ENCODE measurements around the gene EFCAB12.

DNA sequence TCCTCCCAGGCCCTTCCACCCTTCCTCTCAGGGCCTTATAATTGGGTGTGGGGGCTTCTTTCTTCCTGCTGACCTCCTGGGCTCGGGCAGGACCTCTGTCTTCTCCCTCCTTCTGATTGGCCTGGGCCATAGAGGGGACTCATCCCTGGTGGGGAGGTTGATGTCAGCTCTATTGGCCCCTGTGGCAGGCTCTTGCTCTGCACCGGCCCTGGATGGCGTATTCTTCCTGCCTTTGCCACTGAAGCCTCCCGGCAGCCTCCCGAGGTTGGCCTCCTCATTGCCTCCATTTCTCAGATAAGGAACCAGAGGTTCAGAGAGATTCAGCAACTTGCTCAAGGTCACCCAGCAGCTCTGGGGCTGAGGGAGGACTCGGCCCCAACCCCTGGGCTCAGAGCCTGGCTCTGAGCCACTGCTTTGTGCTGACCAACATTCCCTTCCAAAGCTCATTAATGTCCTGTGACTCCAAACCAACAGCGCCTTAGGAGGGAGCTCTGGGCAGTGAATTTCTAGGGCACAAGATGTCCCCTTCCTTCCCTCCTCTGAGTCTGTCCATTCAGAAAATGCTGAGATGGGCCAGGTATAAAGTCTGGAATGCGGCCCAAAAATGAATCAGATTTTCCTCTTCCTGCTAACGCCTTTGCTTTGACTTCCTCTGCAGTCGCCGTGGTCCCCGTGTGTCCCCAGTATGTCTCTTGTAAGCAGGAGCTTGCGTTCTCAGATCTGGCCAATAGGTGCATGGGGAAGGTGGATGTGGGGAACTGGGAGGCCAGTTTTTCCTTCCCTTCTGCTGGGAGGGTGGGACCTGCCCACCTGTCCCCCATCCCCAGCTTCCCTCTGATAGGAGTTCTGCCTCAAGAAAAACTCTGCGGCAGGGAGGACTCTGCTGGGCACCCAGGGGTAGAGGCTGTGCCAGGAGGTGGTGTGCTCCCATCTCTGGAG, 75.5 kb downstream of the EFCAB12 start:
- TF ChIP-seq, protein P1, sequence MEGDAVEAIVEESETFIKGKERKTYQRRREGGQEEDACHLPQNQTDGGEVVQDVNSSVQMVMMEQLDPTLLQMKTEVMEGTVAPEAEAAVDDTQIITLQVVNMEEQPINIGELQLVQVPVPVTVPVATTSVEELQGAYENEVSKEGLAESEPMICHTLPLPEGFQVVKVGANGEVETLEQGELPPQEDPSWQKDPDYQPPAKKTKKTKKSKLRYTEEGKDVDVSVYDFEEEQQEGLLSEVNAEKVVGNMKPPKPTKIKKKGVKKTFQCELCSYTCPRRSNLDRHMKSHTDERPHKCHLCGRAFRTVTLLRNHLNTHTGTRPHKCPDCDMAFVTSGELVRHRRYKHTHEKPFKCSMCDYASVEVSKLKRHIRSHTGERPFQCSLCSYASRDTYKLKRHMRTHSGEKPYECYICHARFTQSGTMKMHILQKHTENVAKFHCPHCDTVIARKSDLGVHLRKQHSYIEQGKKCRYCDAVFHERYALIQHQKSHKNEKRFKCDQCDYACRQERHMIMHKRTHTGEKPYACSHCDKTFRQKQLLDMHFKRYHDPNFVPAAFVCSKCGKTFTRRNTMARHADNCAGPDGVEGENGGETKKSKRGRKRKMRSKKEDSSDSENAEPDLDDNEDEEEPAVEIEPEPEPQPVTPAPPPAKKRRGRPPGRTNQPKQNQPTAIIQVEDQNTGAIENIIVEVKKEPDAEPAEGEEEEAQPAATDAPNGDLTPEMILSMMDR (IDR thresholded peaks at IDR 0.05; ENCODE audit: borderline replicate concordance, extremely low read depth, low read length, poor library complexity, severe bottlenecking): no peak
- TF ChIP-seq EZH2 (IDR thresholded peaks at IDR 0.05; ENCODE audit: borderline replicate concordance, low read depth, low read length, severe bottlenecking): no peak
